ENCODE results near the gene LIN54. TPM values are rescaled to one million over a fixed set of nuclear protein-coding genes. Genes with fewer than 3 reads are reported as not detected.
"Not testable (repeated sequence)": the region's sequence is repeated elsewhere in the genome, so short reads cannot be mapped to it uniquely, and the experiment has no call there.

The LIN54 gene
- total RNA-seq, 1 donor: 14.8 TPM

DNA sequence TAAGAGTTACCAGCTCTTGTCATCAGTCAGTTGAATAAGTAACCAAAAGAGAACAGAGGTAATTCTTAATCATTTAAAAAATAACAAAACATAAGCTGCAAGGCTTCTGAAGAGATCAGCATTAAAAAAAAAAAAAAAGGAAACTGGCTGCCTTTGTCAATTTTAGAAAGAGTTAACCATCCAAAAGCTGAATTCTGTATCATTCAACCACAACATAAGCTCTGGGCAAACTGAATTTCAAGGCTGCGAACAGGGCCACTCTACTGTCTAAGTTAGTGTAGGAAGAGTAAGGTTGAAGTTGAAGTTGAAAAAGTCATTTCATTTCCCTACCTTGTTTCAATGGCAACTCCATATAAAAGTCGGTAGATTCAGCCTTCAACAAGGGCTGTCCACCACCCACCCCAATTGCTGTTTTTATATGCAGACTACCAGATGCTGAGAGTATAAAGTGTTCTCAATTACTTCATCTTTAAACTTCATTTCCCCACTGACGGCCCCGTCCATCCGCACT, 1.1 kb upstream of the LIN54 start:
- peak overlapping the region; percentile 94 for H2AFZ ChIP-seq (ENCODE audit: low read length)
- H3K4me3 ChIP-seq (ENCODE audit: insufficient read depth, low read length): peak overlapping the region; percentile 92
- peaks cover 24% of the 10 kb centered on the region for H3K4me1 ChIP-seq (ENCODE audit: insufficient read depth, low read length)
- peak overlapping the region; percentile 39 for H3K27ac ChIP-seq (ENCODE audit: low read depth, low read length)
- TF ChIP-seq, protein P1, sequence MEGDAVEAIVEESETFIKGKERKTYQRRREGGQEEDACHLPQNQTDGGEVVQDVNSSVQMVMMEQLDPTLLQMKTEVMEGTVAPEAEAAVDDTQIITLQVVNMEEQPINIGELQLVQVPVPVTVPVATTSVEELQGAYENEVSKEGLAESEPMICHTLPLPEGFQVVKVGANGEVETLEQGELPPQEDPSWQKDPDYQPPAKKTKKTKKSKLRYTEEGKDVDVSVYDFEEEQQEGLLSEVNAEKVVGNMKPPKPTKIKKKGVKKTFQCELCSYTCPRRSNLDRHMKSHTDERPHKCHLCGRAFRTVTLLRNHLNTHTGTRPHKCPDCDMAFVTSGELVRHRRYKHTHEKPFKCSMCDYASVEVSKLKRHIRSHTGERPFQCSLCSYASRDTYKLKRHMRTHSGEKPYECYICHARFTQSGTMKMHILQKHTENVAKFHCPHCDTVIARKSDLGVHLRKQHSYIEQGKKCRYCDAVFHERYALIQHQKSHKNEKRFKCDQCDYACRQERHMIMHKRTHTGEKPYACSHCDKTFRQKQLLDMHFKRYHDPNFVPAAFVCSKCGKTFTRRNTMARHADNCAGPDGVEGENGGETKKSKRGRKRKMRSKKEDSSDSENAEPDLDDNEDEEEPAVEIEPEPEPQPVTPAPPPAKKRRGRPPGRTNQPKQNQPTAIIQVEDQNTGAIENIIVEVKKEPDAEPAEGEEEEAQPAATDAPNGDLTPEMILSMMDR (IDR thresholded peaks at IDR 0.05; ENCODE audit: extremely low read depth, low read depth, low read length): no peak
- H3K27me3 ChIP-seq (ENCODE audit: insufficient read depth, low read length): no peaks in the 10 kb centered on the region
- no peaks in the 10 kb centered on the region for H3K36me3 ChIP-seq (ENCODE audit: insufficient read depth, low read length)
- H4K20me1 ChIP-seq (ENCODE audit: insufficient read depth, low read length): no peaks in the 10 kb centered on the region
- H3K9me3 ChIP-seq (ENCODE audit: low read depth, low read length): no peaks in the 10 kb centered on the region
- peaks cover 43% of the 10 kb centered on the region for H3K79me2 ChIP-seq (ENCODE audit: insufficient read depth, low read length)
- H3K4me2 ChIP-seq (ENCODE audit: insufficient read depth, low read length): peak overlapping the region; percentile 94
- DNase-seq (ENCODE audit: insufficient read length, low spot score, missing footprints): peak; percentile 37

DNA sequence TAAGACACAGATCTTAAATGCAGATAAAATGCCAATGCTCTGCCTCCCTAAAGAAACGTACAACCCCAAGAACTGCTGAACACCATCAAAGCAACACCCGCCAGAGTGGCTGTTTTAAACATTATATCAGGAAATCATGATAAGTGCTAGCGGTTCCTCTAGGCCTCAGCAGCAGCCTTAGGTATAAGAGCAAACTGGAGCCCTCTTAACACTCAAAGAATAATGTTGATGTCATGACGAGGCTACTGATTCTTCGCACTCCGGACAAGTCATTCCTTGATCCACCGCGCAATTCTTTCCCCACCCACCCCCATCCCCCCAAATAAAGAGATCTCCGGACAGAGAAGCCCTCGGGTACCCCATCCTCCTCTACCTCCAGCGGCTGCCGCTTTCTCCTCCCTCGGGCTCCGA, 507 bp downstream of the LIN54 start:
- Histone ChIP-seq H3K36me3 (ENCODE audit: insufficient read depth, low read length) (no peaks in the 10 kb centered on the region), H3K9me3 (ENCODE audit: low read depth, low read length) (no peaks in the 10 kb centered on the region), H3K79me2 (ENCODE audit: insufficient read depth, low read length) (peaks cover 60% of the 10 kb centered on the region), H4K20me1 (ENCODE audit: insufficient read depth, low read length) (no peaks in the 10 kb centered on the region), H3K4me3 (ENCODE audit: insufficient read depth, low read length) (peak overlapping the region; percentile 92), H3K27ac (ENCODE audit: low read depth, low read length) (peak overlapping the region; percentile 92), H2AFZ (ENCODE audit: low read length) (peak overlapping the region; percentile 94), H3K4me1 (ENCODE audit: insufficient read depth, low read length) (peaks cover 24% of the 10 kb centered on the region), H3K27me3 (ENCODE audit: insufficient read depth, low read length) (no peaks in the 10 kb centered on the region), H3K4me2 (ENCODE audit: insufficient read depth, low read length) (peak overlapping the region; percentile 84)
- TF ChIP-seq, protein P1 (IDR thresholded peaks at IDR 0.05; ENCODE audit: extremely low read depth, low read depth, low read length): no peak
- DNase-seq (ENCODE audit: insufficient read length, low spot score, missing footprints): peak; percentile 62

DNA sequence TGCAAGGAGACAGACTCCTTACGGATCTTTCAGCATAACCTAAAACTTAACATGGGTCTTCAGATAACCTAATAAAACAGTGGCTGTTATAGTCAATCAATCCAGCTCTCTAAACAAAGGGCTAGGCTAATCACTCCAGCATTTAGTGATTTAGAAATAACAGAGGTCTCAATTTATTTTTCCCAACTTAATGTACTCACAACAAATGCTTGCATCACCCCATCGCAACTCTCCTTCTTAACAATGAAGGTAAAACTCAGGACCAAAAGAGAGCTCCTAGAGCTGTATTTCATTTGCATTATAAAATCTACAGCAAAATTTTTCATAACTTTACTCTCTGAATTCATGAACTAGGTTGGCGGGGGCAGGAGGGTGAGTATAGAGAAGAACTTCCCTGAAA, 1.1 kb downstream of the LIN54 start:
- no peak for DNase-seq (ENCODE audit: insufficient read length, low spot score, missing footprints)
- H3K27ac ChIP-seq (ENCODE audit: low read depth, low read length): peak overlapping the region; percentile 92
- no peaks in the 10 kb centered on the region for H3K9me3 ChIP-seq (ENCODE audit: low read depth, low read length)
- TF ChIP-seq, protein P1 (IDR thresholded peaks at IDR 0.05; ENCODE audit: extremely low read depth, low read depth, low read length): no peak
- H3K4me2 ChIP-seq (ENCODE audit: insufficient read depth, low read length): peak overlapping the region; percentile 84
- H2AFZ ChIP-seq (ENCODE audit: low read length): peak overlapping the region; percentile 94
- H3K36me3 ChIP-seq (ENCODE audit: insufficient read depth, low read length): no peaks in the 10 kb centered on the region
- no peaks in the 10 kb centered on the region for H4K20me1 ChIP-seq (ENCODE audit: insufficient read depth, low read length)
- peak overlapping the region; percentile 92 for H3K4me3 ChIP-seq (ENCODE audit: insufficient read depth, low read length)
- peaks cover 24% of the 10 kb centered on the region for H3K4me1 ChIP-seq (ENCODE audit: insufficient read depth, low read length)
- peaks cover 65% of the 10 kb centered on the region for H3K79me2 ChIP-seq (ENCODE audit: insufficient read depth, low read length)
- H3K27me3 ChIP-seq (ENCODE audit: insufficient read depth, low read length): no peaks in the 10 kb centered on the region

DNA sequence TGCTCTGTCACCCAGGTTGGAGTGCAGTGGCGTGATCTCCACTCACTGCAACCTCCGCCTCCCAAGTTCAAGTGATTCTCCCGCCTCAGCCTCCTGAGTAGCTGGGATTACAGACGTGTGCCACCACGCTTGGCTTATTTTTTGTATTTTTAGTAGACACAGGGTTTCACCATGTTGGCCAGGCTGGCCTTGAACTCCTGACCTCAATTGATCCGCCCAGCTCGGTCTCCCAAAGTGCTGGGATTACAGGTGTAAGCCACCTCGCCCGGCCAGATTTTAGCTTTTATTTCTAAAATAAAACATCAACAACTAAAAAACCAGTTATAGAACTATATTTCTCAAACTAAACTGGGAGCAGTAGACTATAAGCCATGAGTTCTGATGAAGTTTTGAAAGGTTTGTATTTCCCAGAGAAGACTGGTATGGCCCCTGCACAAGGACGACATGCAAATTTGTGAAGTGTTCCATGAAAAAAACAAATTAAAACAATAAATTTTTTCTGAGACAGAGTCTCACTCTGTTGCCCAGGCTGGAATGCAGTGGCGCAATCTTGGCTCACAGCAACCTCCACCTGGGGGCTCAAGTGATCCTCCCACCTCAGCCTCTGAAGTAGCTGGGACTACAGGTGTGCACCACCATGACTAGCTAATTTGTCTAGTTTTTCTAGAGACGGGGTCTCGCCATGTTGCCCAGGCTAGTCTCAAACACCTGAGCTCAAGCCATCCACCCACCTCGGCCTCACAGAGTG, 7.4 kb downstream of the LIN54 start:
- not testable (repeated sequence) for H3K4me1 ChIP-seq (ENCODE audit: insufficient read depth, low read length); DNase-seq (ENCODE audit: insufficient read length, low spot score, missing footprints); H3K36me3 ChIP-seq (ENCODE audit: insufficient read depth, low read length); H3K4me3 ChIP-seq (ENCODE audit: insufficient read depth, low read length); H3K9me3 ChIP-seq (ENCODE audit: low read depth, low read length); H3K27ac ChIP-seq (ENCODE audit: low read depth, low read length); H3K4me2 ChIP-seq (ENCODE audit: insufficient read depth, low read length); H2AFZ ChIP-seq (ENCODE audit: low read length); H4K20me1 ChIP-seq (ENCODE audit: insufficient read depth, low read length); H3K27me3 ChIP-seq (ENCODE audit: insufficient read depth, low read length)
- peaks cover 91% of the 10 kb centered on the region for H3K79me2 ChIP-seq (ENCODE audit: insufficient read depth, low read length)

Data from osteoblast (primary cell).